GM12864 (cell line): ENCODE data around the gene SPATS1.

ENCODE experiments used
- DNase-seq: peaks from one replicate; pipeline ENCODE4 v3.0.0-alpha.2; 2011; ENCODE audit warnings: low read depth
- H3K4me3 ChIP-seq: 2 replicates; pipeline ENCODE4 v1.5.1; 2011; ENCODE audit warnings: mild to moderate bottlenecking, low read depth, low read length, control low read depth
- TF ChIP-seq, protein P1 (sequence below): IDR thresholded peaks from 2 replicates; pipeline ENCODE4 v1.5.1; 2011; ENCODE audit warnings: low read depth, mild to moderate bottlenecking, moderate library complexity, low read length, control low read depth, inconsistent platforms; ENCODE audit errors: missing control alignments

Gene SPATS1

GRCh38 chr6:44298864-44299263, 43.6 kb upstream of the SPATS1 start:
- DNase-seq = no peak
- TF ChIP-seq, protein P1, sequence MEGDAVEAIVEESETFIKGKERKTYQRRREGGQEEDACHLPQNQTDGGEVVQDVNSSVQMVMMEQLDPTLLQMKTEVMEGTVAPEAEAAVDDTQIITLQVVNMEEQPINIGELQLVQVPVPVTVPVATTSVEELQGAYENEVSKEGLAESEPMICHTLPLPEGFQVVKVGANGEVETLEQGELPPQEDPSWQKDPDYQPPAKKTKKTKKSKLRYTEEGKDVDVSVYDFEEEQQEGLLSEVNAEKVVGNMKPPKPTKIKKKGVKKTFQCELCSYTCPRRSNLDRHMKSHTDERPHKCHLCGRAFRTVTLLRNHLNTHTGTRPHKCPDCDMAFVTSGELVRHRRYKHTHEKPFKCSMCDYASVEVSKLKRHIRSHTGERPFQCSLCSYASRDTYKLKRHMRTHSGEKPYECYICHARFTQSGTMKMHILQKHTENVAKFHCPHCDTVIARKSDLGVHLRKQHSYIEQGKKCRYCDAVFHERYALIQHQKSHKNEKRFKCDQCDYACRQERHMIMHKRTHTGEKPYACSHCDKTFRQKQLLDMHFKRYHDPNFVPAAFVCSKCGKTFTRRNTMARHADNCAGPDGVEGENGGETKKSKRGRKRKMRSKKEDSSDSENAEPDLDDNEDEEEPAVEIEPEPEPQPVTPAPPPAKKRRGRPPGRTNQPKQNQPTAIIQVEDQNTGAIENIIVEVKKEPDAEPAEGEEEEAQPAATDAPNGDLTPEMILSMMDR = no peak
- no peak overlapping the region for H3K4me3 ChIP-seq

GRCh38 chr6:44300292-44300823, 42.1 kb upstream of the SPATS1 start:
- no peak overlapping the region for H3K4me3 ChIP-seq
- TF ChIP-seq, protein P1 = no peak
- no peak for DNase-seq

DNA sequence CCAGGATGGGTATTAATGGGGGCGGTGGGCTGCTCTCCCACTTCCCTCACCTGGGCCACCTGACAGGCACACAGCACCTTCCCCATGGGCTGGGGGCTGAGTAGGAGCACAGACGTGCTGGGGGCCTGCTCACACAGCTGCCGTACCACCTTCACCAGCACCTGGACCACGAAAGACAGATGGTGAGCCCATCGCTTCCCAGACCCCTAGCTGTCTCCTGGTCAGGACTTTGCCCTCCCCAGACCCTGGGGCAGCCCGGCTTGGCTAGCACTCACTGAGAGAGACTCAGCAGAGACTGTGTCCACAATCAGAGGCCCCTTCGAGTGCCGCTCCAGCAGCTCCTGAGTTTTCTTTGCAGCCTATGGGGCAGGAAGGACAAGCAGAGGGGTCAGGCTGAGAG, 41.3 kb upstream of the SPATS1 start:
- TF ChIP-seq, protein P1 = no peak
- DNase-seq = no peak
- H3K4me3 ChIP-seq = no peak overlapping the region

GRCh38 chr6:44301782-44302564, 40.5 kb upstream of the SPATS1 start:
- DNase-seq = no peak
- TF ChIP-seq, protein P1 = no peak
- H3K4me3 ChIP-seq = no peak overlapping the region

GRCh38 chr6:44302856-44303255, 39.6 kb upstream of the SPATS1 start:
- no peak for DNase-seq
- TF ChIP-seq, protein P1 = no peak

DNA sequence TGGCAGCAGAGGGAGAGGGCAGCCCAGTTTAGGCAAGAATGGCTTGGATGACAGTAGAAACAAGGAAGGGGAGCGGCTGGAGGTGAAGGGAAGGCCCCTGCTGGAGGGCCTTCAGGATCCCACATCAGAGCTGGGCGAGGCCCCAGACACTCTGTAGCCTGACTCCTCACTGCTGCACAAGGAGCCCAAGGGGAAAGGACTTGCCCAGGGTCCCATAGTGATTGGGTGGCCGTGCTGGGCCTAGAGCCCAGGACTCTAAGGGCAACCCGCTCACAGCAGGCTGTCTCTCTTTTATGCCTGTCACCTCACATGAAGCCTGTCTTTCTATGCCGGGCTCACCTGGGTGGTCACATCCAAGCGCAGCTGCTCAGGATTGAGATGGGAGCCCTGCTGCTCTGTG, 38.6 kb upstream of the SPATS1 start:
- TF ChIP-seq, protein P1 = no peak
- H3K4me3 ChIP-seq = no peak overlapping the region
- no peak for DNase-seq

More at GRCh38 chr6:44302856-44303255, 39.6 kb upstream of the SPATS1 start:
- H3K4me3 ChIP-seq = no peak overlapping the region
